MCF 10A (cell line): ENCODE results near the gene KCNT1. TPM values are rescaled to one million over a fixed set of nuclear protein-coding genes. Genes with fewer than 3 reads are reported as not detected.

ENCODE experiments used
- BruUV-seq: library from RNA; stranded (reverse); fragments of 400-500 nt; replicated peaks from 2 replicates; lab custom pipeline; 2021; lab: Mats Ljungman, UMichigan
- CTCF ChIA-PET: fragments of 300-600 bp; sonication (Branson Sonifier 250); formaldehyde crosslinking; extraction: SDS; loops from one replicate; lab custom pipeline; 2021; ENCODE audit warnings: antibody characterized with exemption, inconsistent platforms; lab: Yijun Ruan, JAX
- POLR2A ChIA-PET: fragments of 300-600, 350-650 bp; sonication (Branson Sonifier 250); formaldehyde crosslinking; extraction: SDS; loops from one replicate; lab custom pipeline; 2020; ENCODE audit warnings: antibody characterized with exemption, inconsistent platforms; lab: Yijun Ruan, JAX
- DNase-seq: peaks from one replicate; pipeline ENCODE4 v3.0.0-alpha.2; 2018; ENCODE audit not compliant: unreplicated experiment
- H3K27ac Mint-ChIP-seq: one replicate; pipeline ENCODE4 v1.8.0; 2022; ENCODE audit warnings: mild to moderate bottlenecking, low read depth, mixed read lengths; ENCODE audit not compliant: unreplicated experiment
- H3K27me3 Mint-ChIP-seq: one replicate; pipeline ENCODE4 v1.8.0; 2022; ENCODE audit warnings: mixed read lengths; ENCODE audit not compliant: insufficient read depth, unreplicated experiment
- H3K36me3 Mint-ChIP-seq: one replicate; pipeline ENCODE4 v1.8.0; 2022; ENCODE audit warnings: mild to moderate bottlenecking, moderate library complexity, mixed read lengths; ENCODE audit not compliant: insufficient read depth, unreplicated experiment
- H3K4me1 Mint-ChIP-seq: one replicate; pipeline ENCODE4 v1.8.0; 2022; ENCODE audit warnings: mixed read lengths; ENCODE audit not compliant: insufficient read depth, unreplicated experiment
- H3K4me3 Mint-ChIP-seq: one replicate; pipeline ENCODE4 v1.8.0; 2022; ENCODE audit warnings: mild to moderate bottlenecking, moderate library complexity, mixed read lengths; ENCODE audit not compliant: unreplicated experiment
- H3K9me3 Mint-ChIP-seq: one replicate; pipeline ENCODE4 v1.8.0; 2022; ENCODE audit warnings: mixed read lengths; ENCODE audit not compliant: unreplicated experiment
- CTCF ChIP-seq: fragments of 200-600 bp; IDR thresholded peaks from one replicate; pipeline ENCODE4 v1.8.0; 2022; ENCODE audit warnings: antibody characterized with exemption, mild to moderate bottlenecking; ENCODE audit not compliant: unreplicated experiment
- intact Hi-C: fragments of 100-400 bp; cut with micrococcal nuclease; formaldehyde crosslinking; loops from 2 replicates; pipeline ENCODE4 v1.14.1; 2022
- total RNA-seq: library from RNA; stranded (reverse); gene quantifications from 2 replicates; pipeline ENCODE4 v1.2.3, GENCODE V29; 2022

The KCNT1 gene
- total RNA-seq, 1 experiment from 2014 or later, result not detected

- POLR2A ChIA-PET, result no interaction called here
- peaks cover 19% of the 10 kb centered on the region for H3K27me3 Mint-ChIP-seq
- no peak overlapping the region for H3K27ac Mint-ChIP-seq
- H3K4me1 Mint-ChIP-seq, result peaks cover 2% of the 10 kb centered on the region
- intact Hi-C loops, result no loop called here
- DNase-seq, result no peak
- no TSS peak for BruUV-seq
- TF ChIP-seq CTCF, result no peak
- H3K9me3 Mint-ChIP-seq, result no peaks in the 10 kb centered on the region
- no peaks in the 10 kb centered on the region for H3K36me3 Mint-ChIP-seq
- CTCF ChIA-PET, result no interaction called here
- no peak overlapping the region for H3K4me3 Mint-ChIP-seq
Observed at GRCh38 chr9:135674977-135675376, 27.0 kb upstream of the KCNT1 start.

GRCh38 chr9:135676891-135677290 lies 25.1 kb upstream of the KCNT1 start:
- no TSS peak for BruUV-seq
- Mint-ChIP-seq H3K27ac (no peak overlapping the region), H3K4me1 (peaks cover 4% of the 10 kb centered on the region), H3K9me3 (no peaks in the 10 kb centered on the region), H3K4me3 (no peak overlapping the region), H3K36me3 (no peaks in the 10 kb centered on the region), H3K27me3 (peaks cover 19% of the 10 kb centered on the region)
- no peak for DNase-seq
- ChIA-PET POLR2A (no interaction called here), CTCF (interaction anchor here (0.6 kb wide), 1 partner anchor 9 kb away, joined by 3 read pairs; no protein-coding TSS in a partner anchor)
- no peak for TF ChIP-seq CTCF
- intact Hi-C loops, result no loop called here

GRCh38 chr9:135677641-135678168 lies 24.3 kb upstream of the KCNT1 start:
- Mint-ChIP-seq H3K27ac (no peak overlapping the region), H3K4me3 (no peak overlapping the region), H3K4me1 (peaks cover 4% of the 10 kb centered on the region), H3K27me3 (peaks cover 19% of the 10 kb centered on the region), H3K36me3 (no peaks in the 10 kb centered on the region), H3K9me3 (no peaks in the 10 kb centered on the region)
- ChIA-PET CTCF (no interaction called here), POLR2A (no interaction called here)
- DNase-seq, result no peak
- no peak for TF ChIP-seq CTCF
- intact Hi-C loops, result no loop called here
- BruUV-seq, result no TSS peak

- CTCF ChIA-PET, result interaction anchor here (0.5 kb wide), 1 partner anchor 483 kb away, joined by 3 read pairs; no protein-coding TSS in a partner anchor
- H3K27ac Mint-ChIP-seq, result no peak overlapping the region
- no peak for TF ChIP-seq CTCF
- intact Hi-C loops, result no loop called here
- no peaks in the 10 kb centered on the region for H3K9me3 Mint-ChIP-seq
- no peaks in the 10 kb centered on the region for H3K36me3 Mint-ChIP-seq
- POLR2A ChIA-PET, result no interaction called here
- H3K27me3 Mint-ChIP-seq, result peaks cover 13% of the 10 kb centered on the region
- H3K4me1 Mint-ChIP-seq, result peaks cover 4% of the 10 kb centered on the region
- no peak for DNase-seq
- no peak overlapping the region for H3K4me3 Mint-ChIP-seq
- no TSS peak for BruUV-seq
Observed at GRCh38 chr9:135678236-135679017, 23.6 kb upstream of the KCNT1 start.
